HG03439 (cell line): ENCODE results near the gene HIRIP3.
"Not testable (repeated sequence)": the region's sequence is repeated elsewhere in the genome, so short reads cannot be mapped to it uniquely, and the experiment has no call there.

Experiments used
- ATAC-seq: cut with Tn5 transposase; IDR thresholded peaks from one replicate; pipeline ENCODE4 v1.9.1; 2021; ENCODE audit warnings: mild to moderate bottlenecking, moderate library complexity; ENCODE audit not compliant: unreplicated experiment

HIRIP3 gene

DNA sequence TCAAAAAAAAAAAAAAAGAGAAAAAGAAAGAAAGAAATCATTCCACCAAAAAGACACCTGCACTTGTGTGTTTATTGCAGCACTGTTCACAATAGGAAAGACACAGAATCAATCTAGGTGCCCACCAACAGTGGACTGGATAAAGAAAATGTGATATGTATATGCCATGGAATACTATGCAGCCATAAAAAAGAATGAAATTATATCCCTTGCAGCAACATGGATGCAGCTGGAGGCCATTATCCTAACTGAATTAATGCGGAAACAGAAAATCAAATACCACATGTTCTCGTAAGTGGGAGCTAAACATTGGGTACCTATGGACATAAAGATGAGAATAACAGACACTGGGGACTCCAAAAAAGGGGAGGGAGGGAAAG is 21.9 kb upstream of the HIRIP3 start:
- ATAC-seq, result no peak

DNA sequence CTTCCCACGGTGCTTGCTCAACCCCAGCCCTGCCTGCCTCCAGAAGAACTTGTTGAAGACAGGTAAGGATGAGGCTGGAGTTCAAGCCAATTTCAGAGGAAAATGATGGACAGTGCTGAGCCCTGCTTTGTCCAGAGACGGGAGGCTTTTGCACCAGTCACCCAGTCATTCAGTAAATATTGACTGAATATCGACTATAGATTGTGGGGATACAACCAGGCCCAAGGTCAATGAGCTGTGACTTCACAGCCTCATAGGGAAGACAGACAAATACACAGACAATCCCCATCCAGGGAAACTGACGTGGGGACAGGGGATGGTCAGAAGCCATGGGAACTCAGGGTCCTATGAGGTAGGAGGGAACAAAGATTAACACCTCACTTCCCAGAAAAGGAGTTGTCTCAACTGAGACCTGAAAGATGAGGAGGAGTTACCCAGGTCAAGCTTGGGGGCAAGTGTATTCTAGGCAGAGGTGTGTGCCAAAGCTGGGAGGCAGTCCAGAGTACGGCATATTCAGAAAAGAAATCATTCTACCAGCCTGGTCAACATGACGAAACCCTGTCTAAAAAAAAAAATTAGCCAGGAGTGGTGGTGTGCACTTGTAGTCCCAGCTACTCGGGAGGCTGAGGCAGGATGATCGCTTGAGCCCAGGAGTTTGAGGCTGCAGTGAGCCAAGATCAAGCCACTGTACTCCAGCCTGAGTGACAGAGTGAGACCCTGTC is 21.3 kb upstream of the HIRIP3 start:
- ATAC-seq, result no peak

DNA sequence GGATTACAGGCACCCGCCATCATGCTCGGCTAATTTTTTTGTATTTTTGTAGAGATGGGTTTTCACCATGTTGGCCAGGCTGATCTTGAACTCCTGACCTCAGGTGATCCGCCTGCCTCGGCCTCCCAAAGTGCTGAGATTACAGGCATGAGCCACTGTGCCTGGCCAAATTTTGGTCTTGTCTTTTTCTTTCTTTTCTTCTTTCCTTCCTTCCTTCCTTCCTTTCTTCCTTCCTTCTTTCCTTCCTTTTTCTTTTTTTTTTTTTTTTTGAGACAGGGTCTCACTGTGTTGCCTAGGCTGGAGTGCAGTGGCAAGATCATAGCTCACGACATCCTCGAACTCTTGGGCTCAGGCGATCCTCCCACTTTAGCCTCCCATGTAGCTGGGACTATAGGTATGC is 20.0 kb upstream of the HIRIP3 start:
- not testable (repeated sequence) for ATAC-seq

DNA sequence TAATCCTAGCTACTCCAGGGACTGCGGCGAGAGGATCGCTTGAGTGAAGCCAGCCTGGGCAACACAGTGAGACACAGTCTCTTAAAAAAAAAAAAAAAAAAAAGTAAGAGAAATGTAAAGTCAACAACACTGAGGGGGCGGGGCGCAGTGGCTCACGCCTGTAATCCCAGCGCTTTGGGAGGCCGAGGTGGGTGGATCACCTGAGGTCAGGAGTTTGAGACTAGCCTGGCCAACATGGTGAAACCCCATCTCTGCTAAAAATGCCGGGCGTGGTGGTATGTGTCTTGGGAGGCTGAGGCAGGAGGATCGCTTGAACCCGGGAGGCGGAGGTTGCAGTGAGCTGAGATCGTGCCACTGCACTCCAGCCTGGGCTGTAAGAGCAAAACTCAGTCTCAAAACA is 17.2 kb upstream of the HIRIP3 start:
- ATAC-seq, result not testable (repeated sequence)

DNA sequence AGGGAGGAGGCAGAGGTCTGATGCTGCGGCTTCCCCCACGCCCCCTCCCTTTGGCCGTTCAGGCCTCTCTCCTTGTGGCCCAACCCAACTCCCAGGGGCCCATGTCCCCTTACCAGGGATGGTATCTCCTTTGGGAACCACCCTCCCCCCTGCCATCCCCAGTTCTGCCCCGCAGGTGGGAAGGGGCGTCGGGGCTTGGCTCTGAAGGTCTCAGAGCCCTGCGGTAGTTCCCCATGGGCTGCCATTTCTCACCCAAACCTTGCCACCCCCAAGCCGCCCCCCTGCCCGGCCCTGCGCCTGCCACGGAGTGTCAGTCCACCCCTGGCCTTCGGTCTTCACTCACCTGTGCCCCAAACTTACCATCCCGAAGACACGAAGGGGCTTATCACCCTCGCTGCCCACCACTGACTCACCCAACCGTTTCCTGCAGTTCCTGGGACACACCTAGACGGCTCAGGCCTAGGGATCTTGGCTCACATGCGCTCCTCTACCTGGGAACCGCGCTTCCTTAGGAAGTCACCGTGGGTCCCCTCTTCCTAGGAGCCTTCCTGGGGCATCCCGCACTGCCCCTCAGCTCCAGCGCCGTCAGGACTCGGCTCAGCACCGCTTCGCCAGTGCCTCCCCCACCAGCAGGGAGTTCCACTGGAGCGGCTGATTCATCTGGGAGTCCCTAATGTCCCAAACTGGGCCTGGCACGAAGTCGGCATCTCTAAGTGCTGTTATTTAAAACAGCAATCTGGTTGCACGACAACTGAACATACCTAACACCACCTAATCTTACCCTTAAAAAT is 16.5 kb upstream of the HIRIP3 start:
- ATAC-seq, result no peak

DNA sequence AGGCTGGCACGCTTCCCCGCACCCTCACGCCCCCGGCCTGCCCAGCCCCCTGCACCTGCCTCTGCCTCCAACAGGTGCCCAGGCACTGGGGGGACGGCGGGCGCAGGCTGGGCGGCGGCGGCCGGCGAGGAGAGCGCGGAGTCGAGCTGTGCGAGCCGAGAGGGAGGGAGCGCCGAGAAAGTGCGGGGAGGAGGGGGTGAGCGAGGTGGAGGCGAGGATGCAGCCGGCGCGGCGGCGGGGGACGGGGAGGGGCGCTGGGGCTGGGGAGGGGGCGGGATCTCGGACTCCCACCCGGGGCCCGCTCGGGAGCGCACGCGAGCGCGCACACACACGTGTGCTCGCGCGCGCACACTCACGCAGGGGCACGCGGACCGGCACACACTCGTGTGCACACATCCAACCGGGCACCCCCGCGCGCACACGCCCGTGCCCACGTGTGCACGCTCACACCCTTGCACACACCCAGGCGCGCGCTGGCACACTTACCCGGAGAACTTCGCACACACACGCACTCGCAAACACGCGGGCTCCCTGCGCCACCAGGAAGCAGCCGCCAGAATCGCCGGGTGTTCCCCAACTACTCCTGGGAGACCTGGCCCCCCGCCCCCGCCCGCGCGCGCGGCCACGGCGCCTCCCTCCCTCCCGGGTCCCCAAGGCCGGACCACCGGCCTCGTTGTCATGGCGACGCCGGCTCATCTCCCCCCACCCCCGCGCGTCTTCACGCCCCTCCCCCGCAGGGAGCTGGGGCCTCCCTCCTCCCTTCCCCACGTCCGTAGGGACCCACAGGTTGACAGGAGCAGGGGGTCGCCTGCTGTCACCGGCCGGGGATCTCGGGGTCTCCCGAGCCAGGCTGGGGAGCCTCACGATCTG is 15.7 kb upstream of the HIRIP3 start, which contains the start of gene DOC2A:
TSS of gene DOC2A (minus strand) at position 184 of the 870 bp plus-strand sequence. CDS start 805 bp downstream, outside the sequence.
- no peak for ATAC-seq

DNA sequence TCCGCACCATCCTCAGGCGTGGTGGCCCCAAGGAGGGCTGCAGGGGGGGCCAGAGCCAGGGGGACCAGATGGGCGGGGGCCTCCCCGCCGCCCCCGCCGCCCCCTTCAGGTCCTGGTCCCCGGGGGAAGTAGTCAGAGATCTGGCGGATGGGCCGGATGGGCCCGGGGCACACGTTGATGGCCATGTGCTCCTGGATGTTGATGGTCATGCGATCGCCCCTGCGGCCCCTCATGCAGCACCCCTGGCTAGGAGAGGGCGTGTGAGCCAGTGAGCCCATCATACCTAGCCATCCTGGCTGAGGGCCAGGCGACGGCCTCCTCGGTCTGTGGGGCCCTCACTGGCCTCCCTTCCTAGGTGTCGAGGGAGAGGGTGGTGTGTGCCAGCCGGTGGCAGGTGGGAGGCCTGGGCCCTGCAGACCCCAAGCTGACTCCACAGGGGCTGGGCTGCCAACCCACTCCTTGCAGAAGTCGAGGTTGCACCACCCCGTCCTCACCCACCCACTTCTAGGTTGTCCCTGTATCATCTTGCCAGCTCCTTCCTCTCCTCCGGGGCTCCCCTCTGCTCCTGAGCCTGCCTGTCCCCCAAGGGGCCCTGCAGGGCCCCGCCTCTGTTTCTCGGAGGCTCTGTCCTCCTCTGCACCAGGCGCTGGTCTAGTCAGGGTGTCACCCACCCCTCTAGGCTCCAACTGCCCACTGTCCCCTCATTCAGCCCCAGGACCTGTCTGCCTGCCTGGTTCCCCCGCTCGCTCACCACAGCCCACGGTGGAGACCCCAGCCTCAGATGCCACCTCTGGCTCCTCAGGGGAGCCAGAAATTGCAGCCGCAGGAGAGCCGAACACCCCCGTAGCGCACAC is 14.8 kb upstream of the HIRIP3 start:
- ATAC-seq, result no peak

DNA sequence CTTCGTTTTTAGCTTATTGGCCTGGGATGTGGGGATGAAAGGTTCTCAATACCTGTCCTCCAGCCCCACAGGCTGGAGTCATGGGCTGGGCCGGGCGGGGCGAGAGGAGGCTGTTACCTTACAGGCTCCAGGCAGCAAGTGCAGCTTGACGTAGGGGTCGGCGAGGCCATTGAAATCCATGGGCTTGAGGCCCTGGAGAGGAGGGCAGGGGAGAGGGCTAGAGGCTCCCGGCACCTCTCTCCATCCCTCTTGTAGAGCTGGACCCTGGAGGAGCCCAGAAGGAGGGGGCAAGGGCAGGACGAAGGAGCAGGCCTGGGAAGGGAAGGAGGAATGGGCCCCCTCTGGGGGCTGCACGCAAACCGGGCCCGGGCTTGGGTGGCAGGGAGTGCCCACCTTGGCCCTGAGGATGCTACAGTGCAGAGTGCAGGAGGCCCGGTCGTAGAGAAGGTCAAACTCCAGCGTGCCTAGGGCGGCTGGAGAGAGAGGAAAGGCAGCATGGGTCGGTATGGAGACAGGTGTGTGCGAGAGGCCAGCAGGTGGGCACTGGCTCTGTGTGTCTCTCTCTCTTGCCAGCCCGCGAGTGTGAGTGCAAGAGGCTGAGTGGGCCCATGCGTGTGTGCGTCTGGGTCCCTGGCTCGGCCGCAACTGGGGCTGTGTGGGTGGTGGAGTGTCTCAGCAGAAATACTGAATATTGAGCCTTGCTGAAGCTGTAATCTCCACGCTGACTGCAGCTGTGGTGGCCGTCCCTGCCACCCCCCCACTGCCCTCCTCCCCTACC is 13.9 kb upstream of the HIRIP3 start:
- ATAC-seq, result no peak

DNA sequence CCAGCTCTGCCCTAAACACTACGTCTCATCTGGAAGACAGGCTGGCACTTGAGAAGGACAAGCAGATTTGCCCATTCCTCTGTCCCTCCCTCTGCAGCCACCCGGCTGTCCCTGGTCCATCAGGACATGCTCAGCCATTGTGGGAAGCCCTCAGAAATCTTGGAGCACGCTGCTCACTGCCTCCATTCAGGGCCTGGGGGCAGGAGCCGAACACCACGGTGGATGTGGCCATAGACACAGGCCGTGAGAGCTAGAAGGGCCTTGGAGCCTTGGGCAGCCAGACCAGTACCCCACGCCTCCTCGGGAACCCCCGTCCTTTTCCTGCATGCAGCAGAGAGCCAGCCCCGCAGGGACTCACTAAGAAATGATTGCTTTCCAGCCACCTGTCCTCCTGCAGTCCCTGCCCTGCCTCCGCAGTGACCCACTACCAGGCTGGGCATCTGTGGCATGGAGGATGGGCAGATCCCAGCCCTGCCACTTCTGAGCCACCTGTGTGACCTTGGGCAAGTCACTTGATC is 12.0 kb upstream of the HIRIP3 start:
- ATAC-seq, result no peak

DNA sequence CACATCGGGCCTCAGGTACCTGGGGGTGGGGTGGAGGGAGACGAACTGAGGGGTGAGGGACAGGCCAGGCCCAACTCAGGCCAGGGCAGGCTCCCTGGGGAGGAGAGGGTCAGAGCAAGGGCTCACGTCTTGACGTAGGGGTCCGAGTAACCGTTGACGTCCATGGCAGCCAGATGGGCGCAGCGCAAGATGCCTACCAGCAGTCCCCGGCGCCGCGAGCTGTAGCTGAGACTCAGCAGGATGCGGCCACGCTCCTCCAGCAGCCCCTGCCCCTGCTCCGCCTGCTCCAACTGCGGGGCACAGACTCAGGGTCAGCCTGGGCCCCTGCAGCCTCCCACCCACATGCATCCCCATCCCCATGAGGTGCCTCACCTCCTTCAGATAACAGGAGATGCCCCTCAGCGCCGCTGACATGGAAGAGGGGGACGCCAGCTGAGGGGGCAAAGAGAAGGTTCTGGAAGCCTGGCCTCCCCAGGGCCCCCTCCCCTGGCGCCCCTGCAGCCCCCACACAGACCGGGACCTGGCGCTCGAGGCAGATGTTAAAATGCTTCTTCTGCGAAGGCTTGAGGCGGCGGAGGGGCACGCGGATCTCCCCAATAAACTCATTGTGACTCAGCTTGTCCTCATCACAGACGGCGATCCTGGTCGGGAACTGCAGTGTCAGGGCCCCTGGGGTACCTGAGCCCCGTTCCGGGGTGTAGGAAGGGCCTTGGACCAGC is 11.4 kb upstream of the HIRIP3 start:
- ATAC-seq, result no peak

DNA sequence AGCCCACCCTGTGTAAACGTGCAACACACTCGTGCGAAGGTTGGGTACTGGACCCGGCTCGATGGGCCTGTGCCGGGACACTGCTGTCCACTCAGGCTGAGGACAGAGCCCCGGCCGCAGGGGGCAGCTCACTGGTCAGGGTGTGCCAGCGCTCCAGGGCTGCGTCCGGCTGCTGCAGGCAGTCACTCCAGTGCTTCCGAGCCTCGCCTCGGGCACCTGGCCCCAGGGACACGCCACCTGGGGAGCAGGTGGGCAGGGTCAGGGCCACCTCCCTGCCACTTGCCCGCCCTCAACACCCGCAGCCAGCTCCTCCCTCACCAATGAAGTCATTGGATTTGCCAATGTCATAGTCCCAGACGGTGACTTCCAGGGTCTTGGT is 10.7 kb upstream of the HIRIP3 start:
- no peak for ATAC-seq

DNA sequence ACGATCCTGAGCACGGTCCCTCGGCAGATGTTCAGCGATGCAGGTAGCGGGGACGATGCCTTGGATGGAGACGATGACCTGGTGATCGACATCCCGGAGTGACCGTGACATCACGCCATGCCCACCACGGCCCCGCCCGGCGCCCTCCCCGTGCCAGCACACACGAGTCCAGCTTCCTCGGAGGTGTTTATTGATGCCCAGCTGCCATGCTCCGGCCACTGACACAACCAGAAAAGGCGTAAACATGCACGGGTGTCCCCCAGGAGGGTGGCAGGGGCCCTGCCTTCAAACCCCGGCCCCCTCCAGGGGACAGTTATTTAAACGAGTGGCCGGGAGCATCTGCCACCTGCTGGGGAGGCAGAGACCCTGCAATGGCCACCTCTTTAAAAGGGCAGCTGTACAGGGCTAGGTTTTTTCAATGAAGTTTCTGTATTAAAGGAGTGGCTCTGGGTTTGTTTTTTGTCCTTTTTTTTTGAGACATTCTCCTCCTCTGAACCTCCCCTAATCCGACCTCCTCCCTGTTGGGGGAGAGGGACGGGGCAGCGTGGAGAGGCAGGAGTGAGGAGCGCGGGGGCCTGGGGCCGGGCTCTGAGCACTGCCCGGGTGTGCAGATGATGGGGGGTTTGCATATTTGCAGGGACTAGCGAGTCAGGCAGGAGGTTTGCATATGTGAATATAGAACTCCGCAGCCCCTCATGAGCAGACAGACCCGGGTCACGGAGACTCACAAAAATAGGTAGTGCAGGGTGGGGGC is 10.1 kb upstream of the HIRIP3 start:
- ATAC-seq, result no peak

DNA sequence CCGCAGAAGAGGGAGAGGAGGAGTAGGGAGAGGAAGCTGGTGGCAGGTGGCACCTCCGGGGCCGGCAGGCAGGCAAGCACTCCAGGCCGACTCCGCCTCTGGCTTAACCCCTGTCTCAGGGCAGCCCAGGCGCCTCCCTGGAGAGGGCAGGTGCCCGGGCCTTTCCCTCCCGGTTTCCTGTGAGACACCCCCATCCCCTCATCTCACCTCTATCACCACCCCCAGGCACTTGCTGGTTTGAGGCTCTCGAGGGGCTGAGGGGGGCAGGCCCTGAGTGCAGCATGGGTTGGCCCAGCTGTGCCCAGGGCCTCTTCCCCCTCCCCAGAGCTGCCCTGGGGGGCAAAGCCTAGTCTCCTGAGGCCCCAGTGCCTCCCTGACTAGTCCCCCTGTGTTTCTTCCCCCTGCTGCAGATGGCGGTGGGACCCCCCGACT is 9.4 kb upstream of the HIRIP3 start:
- no peak for ATAC-seq

DNA sequence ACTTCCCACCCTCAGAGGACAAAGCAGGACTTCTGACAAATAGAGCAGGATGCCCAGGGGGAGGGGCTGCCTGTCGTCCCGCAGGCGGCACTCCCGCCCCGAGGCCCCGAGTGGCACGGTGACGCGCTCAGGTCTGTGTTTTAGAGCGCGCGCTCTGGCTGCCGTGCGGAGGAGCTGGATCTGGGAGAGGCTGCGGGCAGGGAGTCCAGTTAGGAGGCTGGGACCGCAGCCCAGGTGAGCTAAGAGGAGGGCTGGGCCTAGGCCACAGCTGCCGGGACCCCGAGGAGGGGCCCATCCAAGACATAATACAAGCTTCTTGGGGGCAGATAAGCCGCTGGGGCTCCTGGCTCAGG is 9.0 kb upstream of the HIRIP3 start:
- ATAC-seq, result no peak

DNA sequence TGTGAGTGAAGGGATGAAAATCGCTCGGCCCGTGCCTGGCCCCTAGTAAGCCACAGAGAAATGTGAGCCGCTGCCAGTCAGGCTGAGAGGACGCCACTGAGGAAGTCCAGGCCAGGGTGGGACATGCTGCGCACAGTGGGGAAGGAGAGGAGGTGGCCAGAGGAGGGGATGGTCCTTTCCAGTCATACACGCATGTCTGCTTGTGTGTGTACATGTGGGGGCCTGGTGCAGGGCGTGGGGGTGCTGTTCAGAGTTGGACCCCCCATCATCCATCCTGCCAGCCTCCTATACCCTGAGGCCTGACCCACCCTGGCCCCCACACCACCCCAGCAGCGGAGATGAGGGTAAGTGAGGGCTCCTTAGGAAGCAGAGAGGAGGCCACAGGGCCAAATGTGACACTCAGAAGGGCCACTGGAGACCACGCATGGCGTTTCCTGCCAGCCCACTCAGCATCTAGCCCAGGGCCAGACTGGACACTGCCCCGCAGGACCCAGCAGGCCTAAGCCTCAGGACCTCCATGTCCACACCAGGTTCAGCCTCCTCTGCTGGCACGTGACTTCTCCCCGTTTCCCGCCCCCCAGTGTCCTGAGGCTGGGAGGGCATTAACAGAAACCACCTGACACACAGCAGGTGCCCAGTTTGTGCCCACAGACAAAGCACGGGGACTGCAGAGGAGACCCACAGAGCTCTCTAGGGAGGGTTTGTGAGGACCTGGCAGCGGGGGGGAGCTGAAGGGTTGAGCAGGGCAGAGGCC is 8.4 kb upstream of the HIRIP3 start:
- ATAC-seq, result no peak

DNA sequence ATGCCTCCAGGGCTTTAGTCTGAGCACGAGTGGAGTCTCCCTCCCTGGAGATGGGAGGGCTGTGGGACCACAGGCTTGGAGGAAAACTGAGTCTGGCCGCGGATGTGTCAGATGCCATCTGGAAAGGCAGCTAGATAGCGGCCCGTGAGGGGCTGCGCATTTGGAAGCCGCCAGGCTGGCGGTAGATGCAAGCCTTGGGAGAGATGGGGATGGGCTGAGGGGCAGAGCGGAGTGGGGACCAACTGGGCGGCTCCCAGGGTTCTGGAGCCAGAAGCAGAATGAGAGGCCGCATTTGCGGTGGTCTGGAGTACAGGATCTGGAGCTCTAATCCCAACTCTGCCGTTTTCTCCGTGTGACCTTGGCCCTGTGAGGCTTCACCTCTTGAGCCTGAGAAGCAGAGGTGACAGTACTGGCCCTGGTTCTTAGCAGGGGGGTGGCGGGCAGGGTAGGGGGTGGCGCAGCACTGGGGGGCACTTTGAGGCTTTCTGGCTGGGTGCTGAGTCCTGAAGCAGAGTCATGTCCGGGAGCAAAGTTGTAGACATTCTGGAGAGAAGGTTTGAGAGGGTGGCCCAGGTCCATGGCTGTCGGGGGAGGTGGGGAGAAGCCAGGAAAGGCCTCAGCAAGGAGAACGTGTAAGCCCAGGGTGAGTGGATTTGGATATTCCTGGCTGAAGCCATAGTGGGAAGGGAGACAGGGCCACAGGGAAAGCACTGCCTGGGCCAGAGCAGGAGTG is 7.4 kb upstream of the HIRIP3 start:
- no peak for ATAC-seq
